RPMI8226 (cell line): Measurements from ENCODE around the gene SMYD3.

Source experiments
- DNase-seq: peaks from one replicate; pipeline ENCODE4 v3.0.0-alpha.2; 2015

Gene SMYD3

DNA sequence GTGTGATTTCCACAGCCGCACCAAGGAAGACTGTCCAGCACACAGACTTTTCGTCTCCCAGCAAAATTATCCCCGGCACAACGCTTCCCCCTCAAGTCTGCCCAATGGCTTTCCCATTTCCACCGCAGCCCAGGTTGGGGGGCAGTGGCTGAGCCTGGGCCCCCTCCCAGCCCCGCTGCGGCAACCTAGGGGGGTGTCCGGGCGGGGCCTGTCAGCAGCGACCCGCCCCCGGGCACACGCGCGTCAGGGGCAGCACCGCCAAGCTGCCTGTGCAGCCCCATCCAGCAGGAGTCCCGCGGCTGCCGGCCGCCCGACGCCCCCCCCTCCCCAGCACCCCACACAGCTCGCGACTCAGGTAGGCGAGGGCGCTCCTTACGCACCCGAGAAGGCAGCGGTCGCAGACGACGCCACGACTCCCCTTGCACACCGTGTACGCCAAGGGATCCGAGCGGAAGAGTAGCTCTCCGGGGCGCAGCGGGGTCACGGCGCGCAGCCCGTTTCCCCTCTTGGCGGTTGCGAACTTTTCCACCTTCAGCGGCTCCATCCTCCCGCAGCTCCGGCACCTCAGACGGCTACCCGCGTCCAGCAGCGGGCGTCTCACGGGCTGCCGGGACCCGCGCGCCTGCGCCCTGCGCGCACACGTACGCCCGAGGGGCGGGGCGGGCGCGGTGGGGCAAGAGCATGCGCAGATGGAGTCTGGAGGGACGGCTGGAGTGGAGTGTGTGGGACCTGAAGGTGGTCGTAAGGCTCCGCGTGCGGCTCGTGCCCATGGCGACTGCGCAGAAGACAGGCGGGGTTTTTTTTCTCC lies at the start of gene SMYD3:
Gene SMYD3, minus strand, starts transcription at position 606 of the 808 bp plus-strand sequence.
- DNase-seq, result peak; percentile 91

GRCh38 chr1:246554201-246554600 lies 47.1 kb upstream of the SMYD3 start:
- DNase-seq, result no peak

GRCh38 chr1:246552110-246552509 lies 45.0 kb upstream of the SMYD3 start:
- no peak for DNase-seq

DNA sequence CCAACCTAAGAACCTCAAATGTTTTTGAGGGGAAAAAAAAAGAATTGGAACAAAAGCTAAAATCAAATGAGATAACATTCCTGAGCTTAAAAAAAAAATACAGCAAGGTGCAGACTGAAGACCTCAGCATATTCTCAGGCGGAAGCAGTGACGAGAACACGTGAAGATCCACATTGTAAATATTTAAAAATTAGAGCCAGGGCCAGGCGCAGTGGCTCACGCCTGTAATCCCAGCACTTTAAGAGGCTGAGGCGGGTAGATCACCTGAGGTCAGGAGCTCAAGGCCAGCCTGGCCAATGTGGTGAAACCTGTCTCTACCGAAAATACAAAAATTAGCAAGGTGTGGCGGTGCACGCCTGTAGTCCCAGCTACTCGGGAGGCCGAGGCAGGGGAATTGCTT lies 43.3 kb upstream of the SMYD3 start:
- no peak for DNase-seq

DNA sequence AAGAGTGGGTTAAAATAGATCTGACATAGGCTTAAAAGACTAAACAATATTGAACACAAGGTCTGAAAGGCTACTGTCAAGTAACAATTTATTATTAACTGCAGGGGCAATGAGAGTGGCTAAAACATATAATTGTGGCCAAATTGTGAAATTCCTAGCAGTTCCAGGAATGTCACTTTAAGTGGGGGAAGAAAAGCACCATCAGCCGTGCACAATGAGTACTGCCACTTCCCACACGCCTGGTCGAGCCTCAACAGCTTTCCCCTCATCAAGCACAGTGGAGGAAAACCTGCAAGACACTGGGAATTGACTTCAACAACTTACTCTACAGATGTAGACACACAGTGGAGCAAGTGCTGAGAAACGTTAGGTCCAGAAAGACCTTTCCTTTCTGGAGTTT lies 42.6 kb upstream of the SMYD3 start:
- no peak for DNase-seq

GRCh38 chr1:246544001-246544400 lies 36.9 kb upstream of the SMYD3 start:
- DNase-seq, result no peak

GRCh38 chr1:246540738-246541491 lies 33.8 kb upstream of the SMYD3 start:
- DNase-seq, result no peak

DNA sequence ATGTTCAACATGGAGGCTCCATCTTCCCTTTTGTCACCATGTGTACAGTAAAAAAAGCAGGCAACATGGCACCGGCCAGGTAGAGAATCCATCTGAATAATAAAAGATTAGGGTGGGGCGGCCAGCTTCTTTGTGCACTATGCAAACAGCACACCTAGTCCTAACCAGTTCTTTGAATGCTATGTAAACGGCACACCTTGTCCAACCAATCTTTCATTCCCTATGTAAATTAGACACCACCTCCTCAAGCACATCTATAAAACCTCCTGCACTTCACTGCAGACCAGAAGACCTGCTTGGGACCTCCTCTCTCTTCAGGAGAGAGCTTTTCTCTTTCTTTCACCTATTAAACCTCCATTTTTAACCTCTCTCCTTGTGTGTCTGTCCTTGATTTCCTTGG lies 30.8 kb upstream of the SMYD3 start:
- DNase-seq, result no peak

DNA sequence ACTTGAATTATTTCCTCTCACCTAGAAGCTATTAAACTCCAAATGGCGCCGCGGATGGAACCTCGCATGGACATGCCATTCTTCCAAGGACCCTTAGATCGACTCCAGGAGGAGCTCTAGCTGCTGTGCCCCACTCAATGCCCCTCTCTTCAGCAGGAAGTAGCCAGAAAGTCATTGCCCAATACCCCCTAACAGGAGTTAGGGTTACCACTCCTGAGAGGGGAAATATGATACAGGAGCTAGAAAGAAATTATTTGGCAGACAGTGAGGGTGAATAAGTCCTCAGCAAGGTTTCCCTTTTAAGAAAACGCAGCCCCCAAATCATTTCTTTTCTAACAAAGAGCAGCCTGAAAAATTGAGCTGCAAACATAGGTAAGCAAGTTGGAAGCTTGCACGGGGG lies 30.4 kb upstream of the SMYD3 start:
- no peak for DNase-seq

DNA sequence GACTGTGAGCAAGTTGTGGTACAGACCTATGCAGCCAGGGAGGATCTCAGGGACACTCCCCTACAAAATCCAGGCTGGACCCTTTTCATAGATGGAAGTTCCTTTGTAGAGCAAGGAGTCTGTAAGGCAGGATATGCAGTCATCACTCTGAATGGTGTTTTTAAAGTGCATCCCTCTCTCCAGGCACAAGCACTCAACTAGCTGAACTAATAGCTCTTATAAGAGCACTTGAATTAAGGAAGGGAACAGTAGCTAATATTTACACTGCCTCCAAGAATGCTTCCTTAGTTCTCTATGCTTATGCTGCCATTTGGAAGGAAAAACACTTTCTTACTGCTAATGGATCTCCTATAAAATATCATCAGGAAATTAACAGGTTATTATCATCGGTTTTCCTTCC lies 27.0 kb upstream of the SMYD3 start:
- no peak for DNase-seq

DNA sequence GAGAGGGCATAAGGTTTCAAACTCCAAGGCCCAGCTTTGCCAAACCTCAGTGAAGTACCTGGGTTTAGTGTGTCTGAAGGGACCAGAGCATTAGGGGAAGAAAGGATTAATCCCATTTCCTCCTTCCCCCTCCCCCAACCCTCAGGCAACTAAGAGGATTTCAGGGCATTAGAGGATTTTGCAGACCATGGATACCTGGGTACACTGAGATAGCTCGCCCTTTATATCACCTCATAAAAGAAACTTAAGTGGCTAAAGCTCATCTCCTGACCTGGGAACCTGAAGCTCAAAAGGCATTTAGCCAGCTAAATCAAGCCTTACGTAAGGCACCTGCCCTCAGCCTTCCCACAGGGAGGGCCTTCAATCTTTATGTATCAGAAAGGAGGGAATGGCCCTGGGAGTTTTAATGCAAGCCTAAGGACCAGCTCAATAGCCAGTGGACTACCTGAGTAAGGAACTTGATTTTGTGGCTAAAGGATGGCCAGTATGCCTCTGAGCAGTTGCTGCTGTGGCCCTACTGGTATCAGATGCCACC lies 26.4 kb upstream of the SMYD3 start:
- no peak for DNase-seq

- no peak for DNase-seq
Measured at GRCh38 chr1:246532519-246532918, 25.4 kb upstream of the SMYD3 start.

GRCh38 chr1:246530482-246530881 lies 23.4 kb upstream of the SMYD3 start:
- no peak for DNase-seq

DNA sequence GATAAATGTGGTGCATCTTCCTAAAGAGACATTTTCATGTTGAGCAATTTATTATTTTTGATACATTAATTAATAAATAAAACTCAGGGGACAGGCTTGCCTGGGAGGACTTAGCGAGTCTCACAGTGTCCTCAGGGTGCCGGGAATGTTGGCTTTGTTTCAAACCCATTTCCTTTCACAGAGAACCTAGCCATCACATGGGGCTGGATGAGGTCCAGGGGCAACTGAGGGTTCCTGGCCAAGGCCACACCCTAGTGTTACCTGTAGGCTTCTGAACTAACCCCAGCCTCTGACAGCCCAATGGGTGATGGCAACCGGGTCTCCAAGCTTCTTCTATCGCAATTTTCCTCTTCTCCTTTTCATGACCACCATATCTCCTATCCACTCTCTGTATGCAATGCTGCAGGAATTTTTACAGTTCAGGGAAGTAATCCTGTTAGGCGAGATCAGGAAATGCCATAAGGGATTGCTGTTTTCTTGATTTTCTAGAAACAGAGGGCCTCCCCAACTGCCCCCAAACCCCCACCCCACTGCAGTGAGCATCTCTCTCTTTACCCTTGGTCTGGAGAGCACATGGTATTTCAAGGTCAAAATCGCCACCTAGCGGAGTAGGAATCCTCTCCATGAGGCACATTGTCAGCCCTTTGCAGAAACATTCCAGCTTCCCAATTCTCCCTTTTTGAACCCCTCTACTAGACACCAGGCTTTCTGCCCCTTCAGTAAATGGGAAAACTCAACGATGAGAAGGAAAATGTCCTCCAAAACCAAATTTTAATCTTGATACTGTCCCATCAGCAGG lies 22.1 kb upstream of the SMYD3 start:
- DNase-seq, result peak; percentile 30

DNA sequence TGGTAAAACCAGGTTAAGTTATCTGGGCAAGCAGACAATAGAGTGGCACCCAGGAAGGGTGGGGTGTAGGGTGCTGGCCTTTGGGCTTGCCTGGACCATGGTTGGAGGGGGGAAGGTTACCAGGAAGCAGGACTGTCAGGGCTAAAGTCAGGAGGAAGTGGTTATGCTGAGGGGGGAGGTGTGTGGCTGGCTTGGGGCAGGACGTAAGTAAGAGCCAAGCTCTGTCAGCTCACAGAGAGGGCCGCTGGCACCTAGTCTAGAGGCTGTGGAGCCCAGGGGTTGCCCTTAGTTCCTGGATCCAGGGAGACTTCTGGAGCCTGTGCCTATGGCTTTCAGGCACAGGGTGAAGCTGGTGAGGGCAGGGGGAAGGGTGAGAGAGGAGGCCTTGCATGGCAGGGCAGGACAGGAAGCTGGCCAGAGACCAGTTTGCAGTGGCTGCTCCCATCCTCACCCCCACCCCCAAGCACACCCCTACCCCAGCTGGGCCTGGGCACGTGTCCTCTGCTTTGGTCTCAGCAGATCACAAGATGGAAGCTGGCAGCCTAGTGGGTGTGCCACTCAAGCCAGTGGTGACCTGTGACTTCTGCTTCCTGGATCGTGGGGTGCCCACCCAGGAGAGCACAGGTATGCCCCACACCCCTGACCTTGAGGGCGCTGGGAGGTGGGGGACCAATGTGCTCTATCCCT lies 20.5 kb upstream of the SMYD3 start:
- DNase-seq, result peak; percentile 26

GRCh38 chr1:246526915-246527314 lies 19.8 kb upstream of the SMYD3 start:
- DNase-seq, result no peak

- DNase-seq, result no peak
Measured at GRCh38 chr1:246526380-246526779, 19.3 kb upstream of the SMYD3 start.

- no peak for DNase-seq
Measured at GRCh38 chr1:246519514-246519913, 12.4 kb upstream of the SMYD3 start.

GRCh38 chr1:246518456-246519205 lies 11.6 kb upstream of the SMYD3 start:
- no peak for DNase-seq

- DNase-seq, result no peak
Measured at GRCh38 chr1:246517391-246517790, 10.3 kb upstream of the SMYD3 start.

DNA sequence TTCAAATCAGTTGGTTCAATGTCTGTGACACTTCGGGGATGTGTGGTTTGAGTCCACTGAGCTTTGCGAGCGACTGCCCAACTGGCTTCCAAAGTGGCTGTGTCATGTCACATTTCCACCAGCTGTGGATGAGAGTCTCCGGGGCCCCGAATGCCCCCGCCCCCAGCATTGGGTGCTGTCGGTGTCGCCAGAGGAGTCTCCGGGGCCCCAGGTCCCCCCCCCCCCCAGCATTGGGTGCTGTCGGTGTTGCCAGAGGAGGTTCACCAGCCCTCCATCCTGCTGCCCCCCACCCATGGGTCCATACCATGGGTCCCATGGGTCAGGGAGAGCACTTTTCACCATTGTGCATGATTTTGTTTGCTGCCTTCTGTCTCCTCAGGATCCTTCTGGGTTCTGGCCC lies 9.0 kb upstream of the SMYD3 start:
- no peak for DNase-seq
